Measurements from ENCODE around the gene EMC6.

The EMC6 gene

GRCh38 chr17:3675886-3676285 is 7.3 kb downstream of the EMC6 start:
- in situ Hi-C loops (cut with MboI; ENCODE audit: low pct_unique_long_range_greater_than_20kb, low sequenced_read_pairs) = no loop called here
- DNase-seq = no peak

GRCh38 chr17:3678095-3678820 is 9.6 kb downstream of the EMC6 start:
- no peak for DNase-seq

DNA sequence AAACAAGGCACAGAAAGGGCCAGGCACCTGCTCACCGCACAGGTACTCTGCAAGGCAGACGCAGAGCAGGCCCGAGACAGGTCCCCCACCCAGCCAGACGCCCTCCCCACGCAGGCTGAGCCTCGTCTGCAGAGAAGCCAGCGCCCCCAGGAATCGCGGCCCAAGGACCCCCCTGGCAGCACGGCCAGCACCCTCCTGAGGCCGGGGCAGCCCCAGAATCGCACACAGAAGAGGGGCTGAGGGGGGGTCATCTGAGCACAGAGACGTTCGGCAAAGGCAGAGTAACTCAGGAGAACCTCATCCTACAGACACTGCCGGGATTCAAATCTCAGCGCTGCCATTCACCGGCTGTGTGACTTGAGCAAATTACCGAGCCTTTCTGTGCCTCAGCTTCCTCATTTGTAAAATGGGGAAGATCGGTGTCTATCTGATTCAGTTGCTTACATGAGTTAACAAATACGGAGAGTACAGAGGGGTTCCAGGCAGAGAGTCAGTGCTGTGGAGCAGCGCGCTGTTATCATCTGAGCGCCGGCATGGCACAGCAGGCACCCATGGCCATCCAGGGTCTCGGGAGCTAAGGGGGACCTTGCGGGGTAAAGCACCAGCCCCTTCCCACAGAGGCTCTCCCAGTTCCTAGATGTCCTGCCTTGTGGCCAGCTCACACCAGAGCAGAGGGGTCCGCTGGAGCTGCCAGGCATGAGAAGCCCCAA is 10.4 kb downstream of the EMC6 start:
- DNase-seq = no peak
- in situ Hi-C loops (cut with MboI; ENCODE audit: low pct_unique_long_range_greater_than_20kb, low sequenced_read_pairs) = no loop called here

More at GRCh38 chr17:3678095-3678820, 9.6 kb downstream of the EMC6 start:
- in situ Hi-C loops (cut with MboI; ENCODE audit: low pct_unique_long_range_greater_than_20kb, low sequenced_read_pairs) = no loop called here

DNA sequence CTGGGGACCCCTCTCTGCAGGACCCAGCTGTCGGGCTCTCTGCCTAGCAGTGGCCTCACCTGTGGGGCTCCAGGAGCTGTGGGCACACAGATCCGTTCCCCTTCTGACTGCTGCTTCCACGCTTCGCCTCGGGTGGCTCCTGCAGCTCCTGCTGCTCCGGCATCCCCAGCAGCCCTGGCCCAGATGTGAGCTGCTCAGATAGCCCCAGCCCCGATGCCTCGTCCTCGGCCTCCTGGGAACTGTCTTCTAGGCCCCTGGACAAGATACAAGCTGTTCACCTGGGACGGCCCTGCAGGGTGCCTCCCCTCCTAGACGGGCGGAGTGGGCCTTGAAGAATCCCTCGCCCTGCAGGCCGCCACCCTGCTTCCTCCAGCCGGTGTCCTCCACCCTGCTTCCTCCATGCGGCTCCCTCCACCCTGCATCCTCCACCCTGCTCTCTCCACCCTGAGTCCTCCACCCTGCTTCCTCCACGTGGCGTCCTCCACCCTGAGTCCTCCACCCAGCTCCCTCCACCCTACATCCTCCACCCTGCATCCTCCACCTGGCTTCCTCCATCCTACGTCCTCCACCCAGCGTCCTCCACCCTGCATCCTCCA is 11.0 kb downstream of the EMC6 start:
- in situ Hi-C loops (cut with MboI; ENCODE audit: low pct_unique_long_range_greater_than_20kb, low sequenced_read_pairs) = no loop called here

GRCh38 chr17:3681057-3681456 is 12.4 kb downstream of the EMC6 start:
- in situ Hi-C loops (cut with MboI; ENCODE audit: low pct_unique_long_range_greater_than_20kb, low sequenced_read_pairs) = no loop called here
- no peak for DNase-seq

More for the DNA sequence above, 11.0 kb downstream of the EMC6 start:
- no peak for DNase-seq

DNA sequence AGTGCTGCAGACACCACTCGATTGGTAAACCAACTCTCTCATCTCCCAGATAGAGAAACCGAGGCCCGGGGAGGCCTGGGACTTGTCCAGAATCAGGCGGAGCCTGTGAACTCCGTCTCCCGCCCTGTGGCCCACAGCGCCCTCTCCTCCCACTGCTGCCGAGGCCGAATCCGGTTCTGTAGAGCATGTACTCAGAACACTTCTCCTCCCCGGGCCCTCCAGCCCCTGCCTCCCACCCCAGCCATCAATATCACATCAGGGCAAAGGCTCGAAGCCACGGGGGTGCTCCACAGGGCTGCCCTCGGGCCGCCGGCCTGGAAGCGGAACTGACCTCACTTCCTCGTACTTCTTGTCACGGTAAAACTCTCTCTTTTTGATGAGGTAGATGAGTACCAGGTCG is 13.0 kb downstream of the EMC6 start:
- in situ Hi-C loops (cut with MboI; ENCODE audit: low pct_unique_long_range_greater_than_20kb, low sequenced_read_pairs) = no loop called here
- no peak for DNase-seq

- no peak for DNase-seq
- in situ Hi-C loops (cut with MboI; ENCODE audit: low pct_unique_long_range_greater_than_20kb, low sequenced_read_pairs) = no loop called here
These were observed 13.4 kb downstream of the EMC6 start for GRCh38 chr17:3682033-3682432.

GRCh38 chr17:3683054-3683511 is 14.5 kb downstream of the EMC6 start:
- DNase-seq = peak; percentile 70
- in situ Hi-C loops (cut with MboI; ENCODE audit: low pct_unique_long_range_greater_than_20kb, low sequenced_read_pairs) = no loop called here

DNA sequence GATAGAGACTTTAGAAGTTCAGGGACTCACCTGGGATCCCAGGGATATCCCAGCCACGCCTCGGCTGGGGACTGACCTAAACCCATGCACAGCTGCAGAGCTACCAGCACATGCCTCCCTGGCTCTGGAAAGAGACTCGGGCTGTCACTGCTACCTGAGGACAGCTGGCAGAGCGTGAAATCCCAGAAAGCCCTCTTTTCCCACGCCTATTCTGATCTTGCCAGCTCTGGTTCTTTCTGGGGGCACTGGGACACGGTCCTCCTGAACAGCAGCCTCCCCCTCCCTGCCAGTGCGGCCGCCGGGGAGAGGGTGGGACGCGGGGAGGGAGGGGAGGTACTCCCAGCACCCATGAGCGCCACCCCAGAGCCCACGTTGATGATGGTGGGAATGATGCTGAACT is 16.6 kb downstream of the EMC6 start:
- no peak for DNase-seq

DNA sequence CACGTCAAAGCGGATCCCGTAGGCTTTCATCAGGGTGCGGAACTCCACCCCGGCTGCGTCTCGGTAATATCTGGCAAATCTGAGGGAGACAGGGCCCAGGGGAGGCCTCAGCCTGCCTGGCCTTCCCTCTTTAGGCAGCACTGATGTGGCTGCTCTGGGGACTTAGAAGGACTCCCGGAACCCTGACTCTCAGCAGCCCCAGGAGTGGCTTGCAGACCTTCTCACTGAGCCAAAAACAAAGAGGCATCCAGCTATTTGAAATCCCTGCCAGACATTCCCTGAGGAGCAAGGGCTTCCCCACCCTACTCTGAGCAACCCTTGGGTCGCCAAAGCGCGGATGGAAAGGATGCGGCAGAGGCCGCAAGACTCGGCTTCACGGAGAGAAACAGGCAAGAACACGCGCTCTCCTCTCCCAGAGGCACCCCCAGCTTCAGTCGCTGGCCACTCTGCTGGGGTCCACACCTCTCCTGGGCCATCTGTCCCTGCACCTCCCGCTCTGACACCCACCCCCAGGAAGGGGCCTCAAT is 19.5 kb downstream of the EMC6 start:
- in situ Hi-C loops (cut with MboI; ENCODE audit: low pct_unique_long_range_greater_than_20kb, low sequenced_read_pairs) = no loop called here
- DNase-seq = no peak

More for the DNA sequence above, 16.6 kb downstream of the EMC6 start:
- in situ Hi-C loops (cut with MboI; ENCODE audit: low pct_unique_long_range_greater_than_20kb, low sequenced_read_pairs) = no loop called here

- in situ Hi-C loops (cut with MboI; ENCODE audit: low pct_unique_long_range_greater_than_20kb, low sequenced_read_pairs) = no loop called here
- no peak for DNase-seq
These were observed 20.2 kb downstream of the EMC6 start for GRCh38 chr17:3688852-3689261.

DNA sequence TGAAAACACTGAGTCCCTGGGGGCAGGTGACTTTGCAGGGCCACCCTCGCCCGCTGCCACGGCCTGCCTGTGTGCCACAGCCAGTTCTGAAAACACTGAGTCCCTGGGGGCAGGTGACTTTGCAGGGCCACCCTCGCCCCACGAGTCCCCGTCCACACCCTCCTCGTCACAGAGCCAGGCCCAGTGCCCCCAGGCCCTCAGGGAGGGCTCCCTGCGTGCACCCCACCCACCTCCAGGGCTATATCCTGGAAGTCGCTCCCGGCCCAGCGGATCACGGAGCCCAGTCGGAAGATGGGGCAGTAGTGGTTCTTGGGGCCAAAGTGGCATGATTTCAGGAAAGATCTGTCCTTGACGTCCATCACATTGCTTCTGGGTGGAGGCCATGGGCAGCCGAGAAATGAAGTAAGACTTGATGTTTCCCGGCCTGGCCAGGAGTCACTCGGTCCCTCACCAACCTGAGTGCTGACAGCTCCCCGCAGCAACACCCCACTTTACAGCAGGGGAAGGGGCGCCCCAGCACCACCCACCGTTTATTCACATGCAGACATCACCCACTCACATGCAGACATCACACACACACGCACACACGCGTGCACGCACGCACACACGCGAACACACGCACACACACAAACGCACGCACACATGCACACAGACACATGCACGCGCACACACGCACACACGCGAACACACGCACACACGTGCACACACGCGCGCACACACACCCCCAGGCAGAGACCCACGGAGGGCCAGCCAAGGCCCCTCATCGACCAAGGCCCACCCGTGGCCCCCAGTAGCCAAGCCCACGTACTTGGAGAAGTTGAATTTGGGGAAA is 20.9 kb downstream of the EMC6 start:
- in situ Hi-C loops (cut with MboI; ENCODE audit: low pct_unique_long_range_greater_than_20kb, low sequenced_read_pairs) = no loop called here

DNA sequence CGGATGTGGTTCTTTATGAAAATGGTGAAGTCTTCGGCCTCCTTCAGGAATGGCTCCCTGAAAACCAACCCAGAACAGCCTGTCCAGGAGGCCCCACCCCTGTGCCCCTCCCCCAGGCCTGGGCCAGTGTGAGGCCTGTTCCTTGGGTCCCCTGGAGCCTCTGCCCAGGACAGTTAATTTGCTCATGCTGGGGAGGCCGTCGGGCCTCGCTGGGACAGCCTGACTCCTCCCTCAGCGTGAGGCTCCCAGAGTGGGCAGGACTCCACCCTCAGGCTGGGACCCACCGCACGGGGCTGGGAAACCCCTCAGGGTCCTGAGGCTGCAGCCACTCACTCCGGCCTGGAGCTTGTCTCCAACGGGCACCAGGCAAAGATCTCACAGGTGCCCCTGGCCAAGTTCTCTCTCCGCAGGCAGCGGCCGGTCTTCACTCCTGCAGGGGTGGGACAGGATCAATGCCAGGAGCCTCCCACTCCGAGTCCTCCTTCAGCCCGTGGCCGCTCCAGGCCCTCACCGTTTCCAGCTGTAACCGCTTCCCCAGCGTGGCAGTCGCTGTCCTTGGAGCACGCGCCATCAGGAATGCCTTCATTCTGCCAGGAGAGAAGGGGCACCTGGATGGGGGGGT is 21.6 kb downstream of the EMC6 start:
- in situ Hi-C loops (cut with MboI; ENCODE audit: low pct_unique_long_range_greater_than_20kb, low sequenced_read_pairs) = no loop called here
- no peak for DNase-seq

More for the DNA sequence above, 20.9 kb downstream of the EMC6 start:
- DNase-seq = no peak

DNA sequence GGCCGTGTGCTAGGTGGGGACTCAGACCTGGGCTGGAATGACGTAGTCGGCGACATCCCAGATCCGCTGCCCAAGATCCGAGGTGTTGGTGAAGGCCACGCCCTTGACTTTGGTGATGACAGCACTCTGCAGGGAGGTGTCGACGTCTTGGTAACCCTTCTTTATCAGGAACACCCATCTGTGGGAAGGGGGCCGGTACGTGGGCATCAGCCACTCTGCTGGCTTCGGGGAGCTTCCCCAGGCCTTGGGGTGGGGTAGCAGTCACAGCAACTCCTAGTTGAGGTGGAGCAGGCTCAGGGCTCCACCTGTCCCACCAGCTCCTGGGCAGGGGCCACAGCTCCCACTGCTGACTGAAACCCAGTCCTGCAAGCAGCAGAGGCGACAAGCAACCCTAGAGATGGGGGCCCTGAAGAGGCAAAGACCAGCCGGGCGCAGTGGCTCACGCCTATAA is 23.0 kb downstream of the EMC6 start:
- DNase-seq = no peak
- in situ Hi-C loops (cut with MboI; ENCODE audit: low pct_unique_long_range_greater_than_20kb, low sequenced_read_pairs) = no loop called here

- in situ Hi-C loops (cut with MboI; ENCODE audit: low pct_unique_long_range_greater_than_20kb, low sequenced_read_pairs) = no loop called here
These were observed 23.7 kb downstream of the EMC6 start for GRCh38 chr17:3692346-3692745.

GRCh38 chr17:3693141-3693540 is 24.5 kb downstream of the EMC6 start:
- no peak for DNase-seq
- in situ Hi-C loops (cut with MboI; ENCODE audit: low pct_unique_long_range_greater_than_20kb, low sequenced_read_pairs) = no loop called here

More at GRCh38 chr17:3692346-3692745, 23.7 kb downstream of the EMC6 start:
- DNase-seq = no peak

DNA sequence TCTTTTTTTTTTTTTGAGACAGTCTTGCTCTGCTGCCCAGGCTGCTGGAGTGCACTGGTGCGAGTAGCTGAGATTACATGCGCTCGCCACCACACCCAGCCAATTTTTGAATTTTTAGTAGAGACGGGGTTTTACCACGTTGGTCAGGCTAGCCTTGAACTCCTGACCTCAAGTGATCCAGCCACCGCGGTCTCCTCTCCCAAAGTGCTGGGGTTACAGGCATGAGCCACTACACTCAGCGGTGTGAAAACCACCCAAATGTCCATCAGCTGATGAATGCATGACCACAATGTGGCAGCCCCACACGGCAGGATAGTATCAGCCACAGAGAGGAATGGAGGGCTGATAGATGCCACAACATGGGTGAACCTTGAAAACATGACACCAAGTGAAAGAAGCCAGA is 25.2 kb downstream of the EMC6 start:
- no peak for DNase-seq
- in situ Hi-C loops (cut with MboI; ENCODE audit: low pct_unique_long_range_greater_than_20kb, low sequenced_read_pairs) = no loop called here

DNA sequence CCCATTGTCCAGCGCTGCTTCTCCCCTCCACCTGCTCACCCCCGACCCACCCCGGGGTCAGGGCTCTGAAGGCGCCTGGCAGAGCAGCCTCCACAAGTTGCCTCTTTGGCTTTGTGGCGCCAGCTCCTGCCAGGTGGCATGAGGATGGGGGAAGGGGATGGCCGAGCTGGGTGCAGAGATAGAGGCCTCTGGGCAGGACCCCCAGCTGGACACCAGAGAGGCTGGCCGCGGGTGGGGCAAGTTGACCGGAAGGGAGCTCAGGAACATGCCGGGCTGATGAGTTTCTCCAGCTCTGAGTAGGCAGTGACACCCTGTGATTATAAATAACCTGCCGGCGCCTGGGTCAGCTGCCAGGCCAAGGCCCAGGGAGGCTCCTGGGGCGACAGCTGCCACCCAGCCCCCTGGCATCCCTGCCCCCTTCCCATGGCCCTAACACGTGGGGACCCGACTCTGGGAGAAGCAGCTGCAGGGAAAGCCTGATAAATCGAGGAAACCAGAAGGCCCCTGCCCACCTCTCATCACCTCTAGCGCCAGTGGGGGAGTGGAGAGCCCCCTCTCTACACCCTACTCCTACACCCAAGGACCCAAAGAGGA is 26.6 kb downstream of the EMC6 start:
- in situ Hi-C loops (cut with MboI; ENCODE audit: low pct_unique_long_range_greater_than_20kb, low sequenced_read_pairs) = no loop called here
- no peak for DNase-seq
